Astrocyte (in vitro differentiated cells and primary cell): Measurements from ENCODE around the gene FAM76B. TPM values are rescaled to one million over a fixed set of nuclear protein-coding genes. Genes with fewer than 3 reads are reported as not detected.

Experiments
- DNase-seq: peaks from one replicate; pipeline ENCODE4 v3.0.0-alpha.2; 2010; ENCODE audit warnings: low read depth
- FAIRE-seq: peaks from 2 replicates; lab custom pipeline; 2011; peaks lifted over from hg19 to GRCh38; lab: Jason Lieb, UNC
- H2AFZ ChIP-seq: 2 replicates; pipeline ENCODE4 v1.6.0; 2012; ENCODE audit warnings: low read depth, low read length, inconsistent platforms
- H3K27ac ChIP-seq: 2 replicates; pipeline ENCODE4 v1.5.1; 2011; ENCODE audit warnings: low read depth, low read length, inconsistent platforms
- H3K27me3 ChIP-seq: 2 replicates; pipeline ENCODE4 v1.6.0; 2011; ENCODE audit warnings: low read length, inconsistent platforms; ENCODE audit not compliant: insufficient read depth
- H3K36me3 ChIP-seq: 2 replicates; pipeline ENCODE4 v1.5.1; 2011; ENCODE audit warnings: low read length, inconsistent platforms; ENCODE audit not compliant: insufficient read depth
- H3K4me1 ChIP-seq: 2 replicates; pipeline ENCODE4 v1.5.1; 2011; ENCODE audit warnings: low read length, inconsistent platforms; ENCODE audit not compliant: insufficient read depth
- H3K4me2 ChIP-seq: 2 replicates; pipeline ENCODE4 v1.6.0; 2012; ENCODE audit warnings: low read length, inconsistent platforms
- H3K4me3 ChIP-seq: 2 replicates; pipeline ENCODE4 v1.5.1; 2011; ENCODE audit warnings: low read depth, mild to moderate bottlenecking, low read length, inconsistent platforms; ENCODE audit not compliant: insufficient read depth
- H3K79me2 ChIP-seq: 2 replicates; pipeline ENCODE4 v1.6.0; 2012; ENCODE audit warnings: mild to moderate bottlenecking, low read length, inconsistent platforms; ENCODE audit not compliant: insufficient read depth
- H3K9ac ChIP-seq: 2 replicates; pipeline ENCODE4 v1.6.0; 2012; ENCODE audit warnings: mild to moderate bottlenecking, low read length, inconsistent platforms
- H3K9me3 ChIP-seq: 2 replicates; pipeline ENCODE4 v1.5.1; 2012; ENCODE audit warnings: low read depth, mild to moderate bottlenecking, low read length, inconsistent platforms; ENCODE audit not compliant: insufficient read depth
- H4K20me1 ChIP-seq: 2 replicates; pipeline ENCODE4 v1.6.0; 2012; ENCODE audit warnings: low read length, inconsistent platforms; ENCODE audit not compliant: insufficient read depth
- H3K27ac Mint-ChIP-seq: one replicate; pipeline ENCODE4 v1.8.0; 2021; ENCODE audit warnings: mild to moderate bottlenecking, mixed read lengths; ENCODE audit not compliant: unreplicated experiment
- H3K27me3 Mint-ChIP-seq: one replicate; pipeline ENCODE4 v1.8.0; 2021; ENCODE audit warnings: low read depth, mixed read lengths; ENCODE audit not compliant: unreplicated experiment
- H3K36me3 Mint-ChIP-seq: one replicate; pipeline ENCODE4 v1.8.0; 2021; ENCODE audit warnings: low read depth, mixed read lengths; ENCODE audit not compliant: unreplicated experiment
- H3K4me1 Mint-ChIP-seq: one replicate; pipeline ENCODE4 v1.8.0; 2021; ENCODE audit warnings: low read depth, mixed read lengths; ENCODE audit not compliant: unreplicated experiment
- H3K4me3 Mint-ChIP-seq: one replicate; pipeline ENCODE4 v1.8.0; 2021; ENCODE audit warnings: mild to moderate bottlenecking, moderate library complexity, mixed read lengths; ENCODE audit not compliant: unreplicated experiment
- H3K9me3 Mint-ChIP-seq: one replicate; pipeline ENCODE4 v1.8.0; 2021; ENCODE audit warnings: mild to moderate bottlenecking, mixed read lengths; ENCODE audit not compliant: unreplicated experiment
- EZH2 ChIP-seq: IDR thresholded peaks from 2 replicates; pipeline ENCODE4 v1.6.1; 2012; ENCODE audit warnings: mild to moderate bottlenecking, low read length, inconsistent platforms; ENCODE audit not compliant: insufficient read depth
- total RNA-seq: library from RNA; stranded (reverse); gene quantifications from 2 replicates; pipeline ENCODE4 v1.2.1, GENCODE V29; 2021
- TF ChIP-seq, protein P1 (sequence below): IDR thresholded peaks from 2 replicates; pipeline ENCODE4 v1.5.1; 2011; ENCODE audit warnings: low read depth, mild to moderate bottlenecking, inconsistent platforms, low read length, moderate library complexity; ENCODE audit not compliant: insufficient read depth

Gene FAM76B
- total RNA-seq, 1 donor from 2014 or later = 19.7 TPM

DNA sequence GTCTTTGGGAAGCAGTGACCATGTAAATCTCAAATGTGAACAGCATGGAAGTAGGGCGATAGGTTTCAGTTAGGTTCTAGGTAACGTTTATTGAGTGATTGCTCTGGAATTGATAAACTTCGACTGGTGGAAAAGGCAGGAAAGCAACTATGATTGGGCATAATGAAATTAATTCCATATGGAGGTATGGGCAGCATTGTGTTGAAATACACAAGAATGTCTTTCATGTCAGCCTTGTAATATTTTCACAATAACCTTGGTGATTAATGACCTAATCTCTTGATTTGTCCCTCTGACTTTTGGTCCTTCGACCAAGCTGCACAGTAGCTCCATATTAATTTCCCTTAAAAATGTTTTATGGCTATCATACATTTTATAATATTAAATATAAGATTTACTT is 3.5 kb upstream of the FAM76B start:
- Histone ChIP-seq H3K27ac (no peak overlapping the region), H3K27me3 (no peaks in the 10 kb centered on the region), H3K79me2 (peaks cover 81% of the 10 kb centered on the region), H4K20me1 (peaks cover 5% of the 10 kb centered on the region), H3K4me3 (no peak overlapping the region), H3K4me1 (peaks cover 13% of the 10 kb centered on the region), H3K9ac (no peak overlapping the region), H3K36me3 (no peaks in the 10 kb centered on the region), H3K4me2 (no peak overlapping the region), H2AFZ (no peak overlapping the region), H3K9me3 (no peaks in the 10 kb centered on the region)
- no peaks in the 10 kb centered on the region for H3K27me3 Mint-ChIP-seq
- DNase-seq = no peak
- TF ChIP-seq, protein P1, sequence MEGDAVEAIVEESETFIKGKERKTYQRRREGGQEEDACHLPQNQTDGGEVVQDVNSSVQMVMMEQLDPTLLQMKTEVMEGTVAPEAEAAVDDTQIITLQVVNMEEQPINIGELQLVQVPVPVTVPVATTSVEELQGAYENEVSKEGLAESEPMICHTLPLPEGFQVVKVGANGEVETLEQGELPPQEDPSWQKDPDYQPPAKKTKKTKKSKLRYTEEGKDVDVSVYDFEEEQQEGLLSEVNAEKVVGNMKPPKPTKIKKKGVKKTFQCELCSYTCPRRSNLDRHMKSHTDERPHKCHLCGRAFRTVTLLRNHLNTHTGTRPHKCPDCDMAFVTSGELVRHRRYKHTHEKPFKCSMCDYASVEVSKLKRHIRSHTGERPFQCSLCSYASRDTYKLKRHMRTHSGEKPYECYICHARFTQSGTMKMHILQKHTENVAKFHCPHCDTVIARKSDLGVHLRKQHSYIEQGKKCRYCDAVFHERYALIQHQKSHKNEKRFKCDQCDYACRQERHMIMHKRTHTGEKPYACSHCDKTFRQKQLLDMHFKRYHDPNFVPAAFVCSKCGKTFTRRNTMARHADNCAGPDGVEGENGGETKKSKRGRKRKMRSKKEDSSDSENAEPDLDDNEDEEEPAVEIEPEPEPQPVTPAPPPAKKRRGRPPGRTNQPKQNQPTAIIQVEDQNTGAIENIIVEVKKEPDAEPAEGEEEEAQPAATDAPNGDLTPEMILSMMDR = no peak
- no peak for TF ChIP-seq EZH2
- no peaks in the 10 kb centered on the region for H3K9me3 Mint-ChIP-seq
- no peaks in the 10 kb centered on the region for H3K36me3 Mint-ChIP-seq
- H3K4me3 Mint-ChIP-seq = no peak overlapping the region
- peaks cover 15% of the 10 kb centered on the region for H3K4me1 Mint-ChIP-seq
- H3K27ac Mint-ChIP-seq = no peak overlapping the region
- no peak for FAIRE-seq

DNA sequence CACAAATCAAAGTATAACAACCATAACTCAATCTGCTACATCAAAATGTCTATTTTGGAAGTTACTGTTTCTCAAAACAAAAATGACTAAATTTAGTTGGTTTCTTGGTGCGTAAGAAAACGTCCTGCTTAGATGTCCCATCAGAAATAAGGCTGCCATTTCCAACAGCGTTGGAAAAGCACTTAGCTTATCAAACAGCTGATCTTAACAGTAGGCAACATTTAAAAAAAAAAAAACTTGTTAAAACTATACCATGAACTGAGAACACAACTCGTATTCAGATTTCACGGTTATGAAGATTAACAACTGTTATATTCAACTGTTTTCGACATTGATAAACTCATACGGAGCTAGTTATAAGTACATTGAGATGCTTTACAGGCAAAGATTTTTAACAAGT is 3.1 kb upstream of the FAM76B start:
- FAIRE-seq = no peak

DNA sequence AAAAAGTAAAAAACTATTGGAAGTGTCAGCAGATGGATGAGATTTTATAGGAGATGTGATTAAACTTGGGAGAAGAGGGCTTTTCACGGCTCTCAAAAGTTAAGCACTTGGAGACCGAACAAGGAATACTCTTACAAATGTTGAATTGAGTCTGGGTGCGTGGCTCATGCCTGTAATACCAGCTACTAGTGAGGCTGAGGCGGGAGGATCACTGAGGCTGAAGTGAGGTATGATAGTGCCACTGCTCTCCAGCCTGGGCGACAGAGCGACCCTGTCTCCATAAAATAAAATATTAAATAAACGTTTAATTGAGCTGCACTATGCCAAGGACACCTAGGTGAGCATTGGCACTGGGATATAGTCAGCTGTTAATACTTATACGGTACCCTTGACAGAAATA is 2.6 kb upstream of the FAM76B start:
- Histone ChIP-seq H3K27me3 (no peaks in the 10 kb centered on the region), H3K9ac (no peak overlapping the region), H3K4me2 (peak overlapping the region; percentile 96), H3K9me3 (no peaks in the 10 kb centered on the region), H4K20me1 (peaks cover 5% of the 10 kb centered on the region), H3K27ac (no peak overlapping the region), H3K4me3 (no peak overlapping the region), H3K79me2 (peaks cover 82% of the 10 kb centered on the region), H2AFZ (no peak overlapping the region), H3K36me3 (no peaks in the 10 kb centered on the region), H3K4me1 (peaks cover 13% of the 10 kb centered on the region)
- no peaks in the 10 kb centered on the region for H3K9me3 Mint-ChIP-seq
- no peak for FAIRE-seq
- no peak for DNase-seq
- peak overlapping the region; percentile 95 for H3K4me3 Mint-ChIP-seq
- H3K27ac Mint-ChIP-seq = no peak overlapping the region
- peaks cover 19% of the 10 kb centered on the region for H3K4me1 Mint-ChIP-seq
- TF ChIP-seq, protein P1 = no peak
- no peak for TF ChIP-seq EZH2
- H3K27me3 Mint-ChIP-seq = no peaks in the 10 kb centered on the region
- no peaks in the 10 kb centered on the region for H3K36me3 Mint-ChIP-seq

More for the DNA sequence above, 3.1 kb upstream of the FAM76B start:
- TF ChIP-seq, protein P1 = no peak
- TF ChIP-seq EZH2 = no peak
- Histone ChIP-seq H3K4me3 (no peak overlapping the region), H3K4me1 (peaks cover 13% of the 10 kb centered on the region), H3K4me2 (no peak overlapping the region), H3K79me2 (peaks cover 82% of the 10 kb centered on the region), H3K36me3 (no peaks in the 10 kb centered on the region), H2AFZ (no peak overlapping the region), H3K27ac (no peak overlapping the region), H4K20me1 (peaks cover 5% of the 10 kb centered on the region), H3K9ac (no peak overlapping the region), H3K9me3 (no peaks in the 10 kb centered on the region), H3K27me3 (no peaks in the 10 kb centered on the region)
- peaks cover 19% of the 10 kb centered on the region for H3K4me1 Mint-ChIP-seq
- no peaks in the 10 kb centered on the region for H3K9me3 Mint-ChIP-seq
- H3K4me3 Mint-ChIP-seq = no peak overlapping the region
- no peaks in the 10 kb centered on the region for H3K36me3 Mint-ChIP-seq
- DNase-seq = no peak
- no peak overlapping the region for H3K27ac Mint-ChIP-seq
- no peaks in the 10 kb centered on the region for H3K27me3 Mint-ChIP-seq
